ENCODE data around the gene ZNF286A.
"Not testable (repeated sequence)": the region's sequence is repeated elsewhere in the genome, so short reads cannot be mapped to it uniquely, and the experiment has no call there.

GRCh38 chr17:15716601-15717563 lies 17.3 kb downstream of the ZNF286A start:
- not testable (repeated sequence) for TF ChIP-seq CTCF (IDR thresholded peaks at IDR 0.05 in 4 of 5, conservative IDR thresholded peaks at IDR 0.05 in 1 of 5); POLR2A (IDR thresholded peaks at IDR 0.05)
